Bronchial epithelial cell (primary cell): ENCODE results near the gene FADS3. TPM values are rescaled to one million over a fixed set of nuclear protein-coding genes. Genes with fewer than 3 reads are reported as not detected.

Source experiments
- DNase-seq: peaks from one replicate; pipeline ENCODE4 v3.0.0-alpha.2; 2010; ENCODE audit warnings: low read depth
- FAIRE-seq: peaks from 2 replicates; lab custom pipeline; 2011; peaks lifted over from hg19 to GRCh38; lab: Jason Lieb, UNC
- H3K27me3 ChIP-seq: 2 replicates; pipeline ENCODE4 v1.5.1; 2011; ENCODE audit warnings: low read length; ENCODE audit not compliant: control insufficient read depth, insufficient read depth
- H3K36me3 ChIP-seq: 2 replicates; pipeline ENCODE4 v1.5.1; 2011; ENCODE audit warnings: low read length; ENCODE audit not compliant: control insufficient read depth, insufficient read depth
- H3K4me3 ChIP-seq: 2 replicates; pipeline ENCODE4 v1.5.1; 2011; ENCODE audit warnings: mild to moderate bottlenecking, low read depth, low read length, control low read depth
- CTCF ChIP-seq: IDR thresholded peaks from 2 replicates; pipeline ENCODE4 v1.5.1; 2011; ENCODE audit warnings: mild to moderate bottlenecking, moderate library complexity, low read length, control low read depth, inconsistent platforms; ENCODE audit not compliant: insufficient read depth, severe bottlenecking
- total RNA-seq: library from RNA; depleted of rRNA; stranded (reverse); fragments of >200 nt; gene quantifications from 2 replicates; pipeline ENCODE4 v1.2.1, GENCODE V29; 2014

The FADS3 gene
- total RNA-seq, 1 donor from 2014 or later, result 31.9 TPM

GRCh38 chr11:61927501-61927900 is 36.2 kb upstream of the FADS3 start:
- FAIRE-seq (no peak), DNase-seq (no peak)
- H3K4me3 ChIP-seq, result no peak overlapping the region
- H3K27me3 ChIP-seq, result no peaks in the 10 kb centered on the region
- no peaks in the 10 kb centered on the region for H3K36me3 ChIP-seq
- TF ChIP-seq CTCF, result no peak

DNA sequence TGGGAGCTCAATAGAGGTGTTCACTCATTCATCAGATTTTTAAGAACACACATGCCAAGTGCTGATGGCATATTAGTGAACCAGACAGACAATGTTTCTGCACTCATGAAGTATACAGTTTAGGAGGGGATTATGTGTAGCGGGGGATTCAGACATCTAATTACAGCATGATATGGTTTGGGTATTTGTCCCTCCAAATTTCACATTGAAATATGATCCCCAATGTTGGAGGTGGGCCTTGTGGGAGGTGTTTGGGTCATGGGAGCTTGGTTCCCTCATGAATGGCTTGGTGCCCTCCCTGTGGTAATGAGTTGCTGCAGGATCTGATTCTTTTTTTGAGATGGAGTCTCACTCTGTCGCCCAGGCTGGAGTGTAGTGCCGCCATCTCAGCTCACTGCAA is 34.9 kb upstream of the FADS3 start:
- Histone ChIP-seq H3K27me3 (no peaks in the 10 kb centered on the region), H3K4me3 (no peak overlapping the region), H3K36me3 (no peaks in the 10 kb centered on the region)
- DNase-seq, result no peak
- FAIRE-seq, result no peak
- no peak for TF ChIP-seq CTCF

GRCh38 chr11:61925736-61926135 is 34.4 kb upstream of the FADS3 start:
- FAIRE-seq (no peak), DNase-seq (no peak)
- Histone ChIP-seq H3K4me3 (no peak overlapping the region), H3K27me3 (no peaks in the 10 kb centered on the region), H3K36me3 (no peaks in the 10 kb centered on the region)
- TF ChIP-seq CTCF, result no peak

- Histone ChIP-seq H3K27me3 (peaks cover 5% of the 10 kb centered on the region), H3K4me3 (no peak overlapping the region), H3K36me3 (no peaks in the 10 kb centered on the region)
- FAIRE-seq, result no peak
- no peak for TF ChIP-seq CTCF
- DNase-seq, result no peak
These were observed 32.7 kb upstream of the FADS3 start for GRCh38 chr11:61924064-61924455.

GRCh38 chr11:61923166-61924063 is 32.1 kb upstream of the FADS3 start:
- FAIRE-seq, result no peak
- Histone ChIP-seq H3K27me3 (peaks cover 8% of the 10 kb centered on the region), H3K36me3 (no peaks in the 10 kb centered on the region), H3K4me3 (no peak overlapping the region)
- DNase-seq, result no peak
- TF ChIP-seq CTCF, result no peak
